NB4 (cell line): Measurements from ENCODE around the gene AKR7A3.
"Not testable (repeated sequence)": the region's sequence is repeated elsewhere in the genome, so short reads cannot be mapped to it uniquely, and the experiment has no call there.

Source experiments
- CTCF ChIP-seq: IDR thresholded peaks from one replicate; pipeline ENCODE4 v1.5.1; 2012; ENCODE audit warnings: low read depth, low read length
- MAX ChIP-seq: IDR thresholded peaks from 2 replicates; pipeline ENCODE4 v1.6.1; 2011; ENCODE audit warnings: low read depth, low read length
- POLR2A ChIP-seq: IDR thresholded peaks from 2 replicates; pipeline ENCODE4 v1.6.1; 2011; ENCODE audit warnings: mild to moderate bottlenecking; ENCODE audit not compliant: insufficient read length; ENCODE audit errors: extremely low read depth

- not testable (repeated sequence) for TF ChIP-seq CTCF, MAX, POLR2A
These were observed 18.9 kb downstream of the AKR7A3 start for GRCh38 chr1:19269427-19270342.
